Esophagus muscularis mucosa (tissue), 3 donors: ENCODE results near the gene CLEC3B.

Experiments used
- POLR2A ChIP-seq: fragments of 450-650 bp; IDR thresholded peaks from one replicate; pipeline ENCODE4 v1.6.1; 2017; ENCODE audit warnings: antibody characterized with exemption, moderate library complexity, mild to moderate bottlenecking, low read depth
- POLR2AphosphoS5 ChIP-seq, 2 donors: sonication (generic); formaldehyde crosslinking; IDR thresholded peaks; one replicate each; pipeline ENCODE4 v1.6.1; 2017; ENCODE audit warnings: antibody characterized with exemption in 2 of 2
- TF ChIP-seq, protein P1 (sequence below), 3 experiments: fragments of 200-600 bp in 2 of 3; fragments of 450-650 bp in 1 of 3; sonication (generic) in 2 of 3; IDR thresholded peaks; one replicate each; pipeline ENCODE4 v1.5.1; 2017 to 2019; ENCODE audit warnings: antibody characterized with exemption in 3 of 3, mild to moderate bottlenecking in 2 of 3, moderate library complexity in 1 of 3

DNA sequence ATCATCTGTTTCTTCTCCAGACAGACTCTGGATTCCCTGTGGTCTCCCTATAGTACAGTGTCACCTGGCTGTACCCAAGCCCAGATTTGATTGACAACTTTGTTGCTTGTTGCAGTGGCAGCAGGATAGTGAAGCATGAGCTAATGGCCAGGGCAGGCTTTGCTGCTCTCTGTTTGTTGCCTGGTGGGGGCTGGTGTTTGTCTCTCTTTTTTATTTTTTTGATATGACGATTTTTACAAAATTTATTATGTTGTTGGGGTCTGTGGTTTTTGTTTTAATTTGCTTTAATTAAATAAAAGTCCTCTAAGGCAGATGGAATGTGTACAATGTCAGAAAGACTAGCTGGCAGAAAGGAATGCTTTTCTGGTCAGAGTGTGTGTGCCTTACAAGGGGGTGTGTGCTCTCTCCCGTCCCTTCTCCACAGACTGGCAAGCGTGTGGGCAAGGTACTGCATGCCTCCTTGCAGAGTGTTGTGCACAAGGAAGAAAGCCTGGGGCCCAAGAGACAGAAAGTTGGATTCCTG is 15.2 kb upstream of the CLEC3B start:
- TF ChIP-seq POLR2A (no peak), POLR2AphosphoS5 (IDR thresholded peaks at IDR 0.05) (peak in 1 of 2 donors; percentile 63)
- TF ChIP-seq, protein P1, sequence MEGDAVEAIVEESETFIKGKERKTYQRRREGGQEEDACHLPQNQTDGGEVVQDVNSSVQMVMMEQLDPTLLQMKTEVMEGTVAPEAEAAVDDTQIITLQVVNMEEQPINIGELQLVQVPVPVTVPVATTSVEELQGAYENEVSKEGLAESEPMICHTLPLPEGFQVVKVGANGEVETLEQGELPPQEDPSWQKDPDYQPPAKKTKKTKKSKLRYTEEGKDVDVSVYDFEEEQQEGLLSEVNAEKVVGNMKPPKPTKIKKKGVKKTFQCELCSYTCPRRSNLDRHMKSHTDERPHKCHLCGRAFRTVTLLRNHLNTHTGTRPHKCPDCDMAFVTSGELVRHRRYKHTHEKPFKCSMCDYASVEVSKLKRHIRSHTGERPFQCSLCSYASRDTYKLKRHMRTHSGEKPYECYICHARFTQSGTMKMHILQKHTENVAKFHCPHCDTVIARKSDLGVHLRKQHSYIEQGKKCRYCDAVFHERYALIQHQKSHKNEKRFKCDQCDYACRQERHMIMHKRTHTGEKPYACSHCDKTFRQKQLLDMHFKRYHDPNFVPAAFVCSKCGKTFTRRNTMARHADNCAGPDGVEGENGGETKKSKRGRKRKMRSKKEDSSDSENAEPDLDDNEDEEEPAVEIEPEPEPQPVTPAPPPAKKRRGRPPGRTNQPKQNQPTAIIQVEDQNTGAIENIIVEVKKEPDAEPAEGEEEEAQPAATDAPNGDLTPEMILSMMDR (IDR thresholded peaks at IDR 0.05) = no peak
